K562 treated with DMSO at 1 percent for 48 hours (cell line): ENCODE results near the gene GPR62. TPM values are rescaled to one million over a fixed set of nuclear protein-coding genes. Genes with fewer than 3 reads are reported as not detected.

Experiments
- total RNA-seq: library from RNA; unstranded; fragments of 300-600 nt; gene quantifications from 2 replicates; pipeline ENCODE4 v1.2.3, GENCODE V29; 2022; ENCODE audit warnings: low replicate concordance; ENCODE audit errors: extremely low read depth

Gene GPR62
- total RNA-seq: not detected in 2 replicates

GRCh38 chr3:51955175-51955892, at the start of gene GPR62:
TSS of gene GPR62 (plus strand) at chr3:51955381. CDS start at chr3:51955653, 272 bp downstream.

GRCh38 chr3:51941798-51942602, 13.2 kb upstream of the GPR62 start, which contains the start of the genes PARP3 and RRP9:
TSS of gene PARP3 (plus strand) at chr3:51942363. CDS start at chr3:51943356, 993 bp downstream.
TSS of gene RRP9 (minus strand) at chr3:51941904. CDS start at chr3:51941867, 37 bp downstream.

GRCh38 chr3:51967384-51968169, 12.4 kb downstream of the GPR62 start, which contains the start of gene PCBP4:
TSS of gene PCBP4 (minus strand) at chr3:51967454. CDS start at chr3:51961240, 6,214 bp downstream.

GRCh38 chr3:51974963-51975851, 20.0 kb downstream of the GPR62 start, which contains the start of gene ABHD14A:
TSS of gene ABHD14A (plus strand) at chr3:51975064. CDS start at chr3:51975136, 72 bp downstream.

GRCh38 chr3:51982838-51983577, 27.8 kb downstream of the GPR62 start, which contains the start of gene ACY1:
TSS of gene ACY1 (plus strand) at chr3:51983535. CDS start at chr3:51984065, 530 bp downstream.

GRCh38 chr3:51995346-51996163, 40.4 kb downstream of the GPR62 start, which contains the start of gene RPL29:
TSS of gene RPL29 (minus strand) at chr3:51995895. CDS start at chr3:51995461, 434 bp downstream.

Other genes starting within 250 kb of the GPR62 start
- gene GRM2, start 248.3 kb upstream of the GPR62 start, total RNA-seq: not detected in 2 replicates
- gene IQCF6, start 176.1 kb upstream of the GPR62 start, total RNA-seq: not detected in 2 replicates
- gene IQCF2, start 93.8 kb upstream of the GPR62 start, total RNA-seq: not detected in 2 replicates
- gene IQCF5, start 79.8 kb upstream of the GPR62 start, total RNA-seq: not detected in 2 replicates
- not detected in 2 replicates for gene IQCF1, start 52.0 kb upstream of the GPR62 start, total RNA-seq
- not detected in 2 replicates for gene RRP9, start 13.5 kb upstream of the GPR62 start, total RNA-seq
- not detected in 2 replicates for gene PARP3, start 13.0 kb upstream of the GPR62 start, total RNA-seq
- gene PCBP4, start 12.1 kb downstream of the GPR62 start, total RNA-seq: not detected in 2 replicates
- gene ABHD14B, start 18.7 kb downstream of the GPR62 start, total RNA-seq: 366 TPM in 1 of 2 replicates, not detected in the other
- not detected in 2 replicates for gene ABHD14A, start 19.7 kb downstream of the GPR62 start, total RNA-seq
- not detected in 2 replicates for gene ACY1, start 28.2 kb downstream of the GPR62 start, total RNA-seq
- 1,192 TPM in 1 of 2 replicates, not detected in the other for gene RPL29, start 40.5 kb downstream of the GPR62 start, total RNA-seq
- gene DUSP7, start 101.2 kb downstream of the GPR62 start, total RNA-seq: not detected in 2 replicates
- gene POC1A, start 199.0 kb downstream of the GPR62 start, total RNA-seq: not detected in 2 replicates
- not detected in 2 replicates for gene ALAS1, start 242.8 kb downstream of the GPR62 start, total RNA-seq